Heart left ventricle (tissue), 16 donors: Measurements from ENCODE around the gene NTRK2. TPM values are rescaled to one million over a fixed set of nuclear protein-coding genes. Genes with fewer than 3 reads are reported as not detected.

Source experiments
- ATAC-seq, 4 donors: fragments of 200-7000 bp; cut with Tn5 transposase; one replicate each; pipeline ENCODE4 v1.9.1; 2020 to 2022; ENCODE audit warnings: moderate library complexity in 4 of 4, mild to moderate bottlenecking in 3 of 4, moderate number of reproducible peaks in 1 of 4
- DNase-seq, 5 donors: peaks; one replicate each; pipeline ENCODE4 v3.0.0-alpha.2; 2020
- H3K27ac ChIP-seq, 12 donors: fragments of 200-600 bp; sonication (generic) in 4 of 12; one replicate each; pipeline versions ENCODE4 v1.5.0 to v1.8.0; 2016 to 2022; ENCODE audit warnings: mild to moderate bottlenecking in 2 of 12
- H3K27me3 ChIP-seq, 9 donors: fragments of 200-600 bp; sonication (generic) in 2 of 9; one replicate each; pipeline versions ENCODE4 v1.5.1 to v1.8.0; 2016 to 2022; ENCODE audit warnings: mild to moderate bottlenecking in 3 of 9
- H3K36me3 ChIP-seq, 9 donors: fragments of 200-600 bp; sonication (generic) in 2 of 9; one replicate each; pipeline versions ENCODE4 v1.5.0 to v1.8.0; 2018 to 2022; ENCODE audit warnings: mild to moderate bottlenecking in 2 of 9
- H3K4me1 ChIP-seq, 12 donors: fragments of 200-600 bp; sonication (generic) in 4 of 12; one replicate each; pipeline versions ENCODE4 v1.5.0 to v1.8.0; 2016 to 2022; ENCODE audit warnings: mild to moderate bottlenecking in 3 of 12
- H3K4me3 ChIP-seq, 12 donors: fragments of 200-600 bp; sonication (generic) in 4 of 12; one replicate each; pipeline versions ENCODE4 v1.5.0 to v1.8.0; 2017 to 2022; ENCODE audit warnings: mild to moderate bottlenecking in 9 of 12, moderate library complexity in 4 of 12
- H3K9me3 ChIP-seq, 12 donors: fragments of 200-600 bp; sonication (generic) in 4 of 12; one replicate each; pipeline versions ENCODE4 v1.5.0 to v1.8.0; 2016 to 2022; ENCODE audit warnings: mild to moderate bottlenecking in 1 of 12
- CTCF ChIP-seq, 12 donors: fragments of 200-600 bp; sonication (generic) in 4 of 12; IDR thresholded peaks; one replicate each; pipeline versions ENCODE4 v1.5.0 to v1.8.0; 2018 to 2022; ENCODE audit warnings: antibody characterized with exemption in 12 of 12, mild to moderate bottlenecking in 5 of 12
- POLR2A ChIP-seq, 2 donors: fragments of 450-650 bp; IDR thresholded peaks; one replicate each; pipeline ENCODE4 v1.6.1; 2017; ENCODE audit warnings: antibody characterized with exemption in 2 of 2, mild to moderate bottlenecking in 2 of 2, moderate library complexity in 2 of 2
- WGBS, 4 donors: extraction: QIAGEN DNeasy Blood & Tissue Kit in 2 of 4; methylation state at CpG; one replicate each; pipeline versions ENCODE4 v1.1.5 to v1.1.7; 2013 to 2018; 5-methylcytosine and 5-hydroxymethylcytosine counted together
- intact Hi-C, 10 donors: fragments of 100-400 bp; cut with DNase I; formaldehyde crosslinking; loops; one replicate each; pipeline versions ENCODE4 v1.11.1 to v1.14.2; 2022
- polyA plus RNA-seq, 2 donors: library from polyadenylated mRNA; stranded (reverse); fragments of 200-250 nt; gene quantifications; one replicate each; pipeline ENCODE4 v1.2.3, GENCODE V29; 2013
- total RNA-seq, 9 donors: library from RNA; depleted of rRNA in 2 of 9; stranded (reverse); fragments of >200 nt in 2 of 9; fragmentation: NEBNext Ultra II Directional in 3 of 9; extraction: Animal tissue kit (Norgen Biotek cat#: 25700) in 3 of 9; gene quantifications; one replicate each; pipeline versions ENCODE4 v1.1.0 to v1.2.4, GENCODE V29; 2016 to 2023
- donor health status: ischemic (EF 13 %, LVEDD 7.1; RV severe dilation, severe dysfunction).
- donor health status: healthy with polysubstance abuse.
- donor health status: DM: no; HTN: yes; CAD: no.
- donor health status: DM: no; HTN: no; CAD: no.
- donor health status: ischemic (EF 25% LVEDD 6.9; RV normal size, moderate dysfunction).
- donor health status: ischemic (EF 25% LVEDD 5.7; RV mildly dilated, moderate dysfunction).
- donor health status: healthy.
- donor health status: DM: yes; HTN: yes; CAD: no.
- donor health status: ischemic (EF 35%, LVEDD 5.7; RV mildly dilated, moderate dysfunction).
- donor health status: nonischemic (EF 11% LVEDD 7.7; RV severe dilation, severe dysfunction).
- donor health status: DM: yes; HTN: yes; CAD: no.
- donor health status: PGD.
- donor health status: ischemic (EF 29% LVEDD 5.4; RV normal size, mild dysfunction).
- donor health status: nonischemic (EF 23%, LVEDD 6.1; RV moderate dilation, normal function).

Gene NTRK2
- total and polyA plus RNA-seq, 11 donors = 0.86 to 16.0 (median 2.4) TPM

DNA sequence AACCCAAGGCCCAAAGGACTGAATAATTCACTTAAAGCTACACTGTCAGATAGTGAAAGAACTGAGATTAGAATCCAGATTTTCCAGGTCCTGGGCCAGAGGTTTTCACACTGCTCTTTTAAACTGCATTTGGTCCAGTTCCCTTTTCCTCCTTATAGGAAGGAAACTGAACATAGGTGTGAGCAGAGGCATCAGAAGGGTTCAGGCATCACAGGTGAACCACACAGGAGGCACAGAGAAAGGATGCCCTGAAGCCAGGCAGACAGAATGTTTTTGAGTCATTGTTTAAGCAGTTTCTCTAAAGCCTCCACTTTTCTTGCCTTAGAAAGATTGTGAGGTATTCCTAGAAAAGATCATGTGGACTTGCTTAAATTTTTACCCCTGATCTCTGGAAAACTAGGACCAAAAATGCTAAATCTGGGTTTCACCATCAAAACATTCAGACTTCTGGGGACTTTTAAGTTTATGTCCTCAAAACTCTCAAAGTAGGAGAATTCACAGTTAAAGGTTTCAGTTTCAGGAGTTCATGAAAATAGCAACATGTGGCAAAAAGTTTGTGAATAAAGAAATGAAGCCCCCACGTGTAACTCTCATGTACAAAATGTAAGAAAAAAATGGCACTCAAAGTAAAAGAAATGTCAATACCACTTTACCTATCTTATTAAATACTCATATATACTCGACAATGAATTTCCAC, 386.1 kb downstream of the NTRK2 start:
- H3K27ac ChIP-seq = no peak overlapping the region
- TF ChIP-seq POLR2A (IDR thresholded peaks at IDR 0.05) = no peak
- no peak for TF ChIP-seq CTCF (IDR thresholded peaks at IDR 0.05)
- ATAC-seq (no peak), DNase-seq (no peak)
- intact Hi-C loops = no loop called here
- H3K4me1 ChIP-seq = no peaks in the 10 kb centered on the region
- no peak overlapping the region for H3K4me3 ChIP-seq
- peaks cover 0 to 5% (median 0%) of the 10 kb centered on the region in 9 donors for H3K27me3 ChIP-seq
- H3K36me3 ChIP-seq = no peaks in the 10 kb centered on the region
- peaks cover 0 to 5% (median 0%) of the 10 kb centered on the region in 12 donors for H3K9me3 ChIP-seq
- WGBS, 4 donors = 79 to 82% (median 81%) methylated on average over 2 of the region's 2 CpGs

DNA sequence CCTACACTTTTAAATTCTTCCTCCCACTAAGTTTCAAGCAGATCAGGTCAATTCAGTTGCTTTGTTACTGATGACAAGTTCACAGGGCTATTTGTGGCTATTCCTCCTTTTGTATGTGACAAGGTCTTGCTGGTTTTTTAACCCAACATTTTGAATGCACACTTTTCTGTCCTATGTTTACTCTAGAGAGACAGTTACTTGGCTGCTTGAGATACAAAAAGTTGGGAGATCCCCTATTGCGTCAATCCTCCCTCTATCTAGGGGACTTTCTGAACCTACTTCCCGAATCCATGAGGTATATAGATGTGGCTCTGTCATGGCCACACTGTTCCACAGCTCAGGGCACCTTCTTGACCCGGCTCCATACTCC, 386.7 kb downstream of the NTRK2 start:
- WGBS, 4 donors = 81 to 98% (median 85%) methylated on average over 3 of the region's 3 CpGs

DNA sequence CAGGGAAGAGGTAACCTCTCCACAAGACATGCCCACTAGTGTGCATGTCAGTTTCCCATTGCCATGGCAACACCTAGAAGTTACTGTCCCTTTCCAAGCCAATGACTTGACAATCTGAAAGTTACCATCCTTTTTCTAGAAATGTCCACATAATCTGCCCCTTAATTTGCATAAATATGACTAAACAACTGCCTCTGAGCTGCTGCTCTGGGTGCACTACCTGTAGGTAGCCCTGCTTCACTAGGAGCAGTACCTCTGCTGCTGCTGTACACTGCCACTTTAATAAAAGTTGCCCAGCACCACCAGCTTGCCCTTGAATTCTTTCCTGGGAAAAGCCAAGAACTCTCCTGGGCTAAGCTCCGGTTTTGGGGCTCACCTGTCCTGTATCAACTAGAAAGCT, 392.4 kb downstream of the NTRK2 start:
- 75 to 87% (median 83%) methylated on average over 1 of the region's 1 CpG; no CpG with 5 or more reads in 1 of the 4 donors for WGBS, 4 donors
- Histone ChIP-seq H3K9me3 (peaks cover 0 to 5% (median 0%) of the 10 kb centered on the region in 12 donors), H3K36me3 (no peaks in the 10 kb centered on the region), H3K27me3 (no peaks in the 10 kb centered on the region), H3K27ac (no peak overlapping the region), H3K4me3 (no peak overlapping the region), H3K4me1 (no peaks in the 10 kb centered on the region)
- ATAC-seq (no peak), DNase-seq (no peak)
- no peak for TF ChIP-seq CTCF (IDR thresholded peaks at IDR 0.05)
- TF ChIP-seq POLR2A (IDR thresholded peaks at IDR 0.05) = no peak
- intact Hi-C loops = no loop called here

More for the DNA sequence above, 386.7 kb downstream of the NTRK2 start:
- no peaks in the 10 kb centered on the region for H3K36me3 ChIP-seq
- peaks cover 0 to 5% (median 0%) of the 10 kb centered on the region in 12 donors for H3K9me3 ChIP-seq
- no peak for DNase-seq
- H3K4me3 ChIP-seq = no peak overlapping the region
- no peaks in the 10 kb centered on the region for H3K4me1 ChIP-seq
- intact Hi-C loops = no loop called here
- ATAC-seq = no peak
- peaks cover 0 to 5% (median 0%) of the 10 kb centered on the region in 9 donors for H3K27me3 ChIP-seq
- H3K27ac ChIP-seq = no peak overlapping the region
- no peak for TF ChIP-seq POLR2A (IDR thresholded peaks at IDR 0.05)
- TF ChIP-seq CTCF (IDR thresholded peaks at IDR 0.05) = no peak

GRCh38 chr9:85062385-85063022, 393.0 kb downstream of the NTRK2 start:
- Histone ChIP-seq H3K4me1 (no peaks in the 10 kb centered on the region), H3K27me3 (no peaks in the 10 kb centered on the region), H3K36me3 (no peaks in the 10 kb centered on the region), H3K27ac (no peak overlapping the region), H3K9me3 (peaks cover 0 to 5% (median 0%) of the 10 kb centered on the region in 12 donors), H3K4me3 (no peak overlapping the region)
- TF ChIP-seq POLR2A (IDR thresholded peaks at IDR 0.05) (no peak), CTCF (IDR thresholded peaks at IDR 0.05) (no peak)
- 64 to 72% (median 69%) methylated on average over 4 of the region's 4 CpGs for WGBS, 4 donors
- ATAC-seq (no peak), DNase-seq (no peak)
- intact Hi-C loops = no loop called here
